Panc1 (cell line): ENCODE data around the gene MAFB. TPM values are rescaled to one million over a fixed set of nuclear protein-coding genes. Genes with fewer than 3 reads are reported as not detected.

Experiments used
- ATAC-seq: fragments of 200-7000 bp; cut with Tn5 transposase; 2 replicates; pipeline ENCODE4 v1.9.1; 2020; ENCODE audit warnings: mild to moderate bottlenecking, moderate library complexity
- BruUV-seq: library from RNA; stranded (reverse); fragments of 400-500 nt; replicated peaks from 2 replicates; lab custom pipeline; 2021; lab: Mats Ljungman, UMichigan
- CTCF ChIA-PET: fragments of 300-600 bp; sonication (Branson Sonifier 250); formaldehyde crosslinking; loops from one replicate; lab custom pipeline; 2022; ENCODE audit warnings: antibody characterized with exemption; lab: Charles Lee
- POLR2A ChIA-PET: fragments of 300-600 bp; sonication (Branson Sonifier 250); formaldehyde crosslinking; loops from one replicate; lab custom pipeline; 2022; ENCODE audit warnings: antibody characterized with exemption; lab: Charles Lee
- DNase-seq: peaks from one replicate; pipeline ENCODE4 v3.0.0-alpha.2; 2010; ENCODE audit warnings: low read depth, low spot score
- H3K27ac ChIP-seq: 2 replicates; pipeline ENCODE4 v1.5.1; 2011; ENCODE audit warnings: mild to moderate bottlenecking, low read length, inconsistent platforms
- H3K27me3 ChIP-seq: fragments of 200-500 bp; sonication (Bioruptor generic); 2 replicates; pipeline ENCODE4 v1.6.0; 2014; ENCODE audit warnings: low read length, inconsistent platforms; ENCODE audit not compliant: control insufficient read depth, insufficient read depth
- H3K36me3 ChIP-seq: fragments of 200-500 bp; sonication (Bioruptor generic); 2 replicates; pipeline ENCODE4 v1.5.1; 2014; ENCODE audit warnings: inconsistent platforms, mild to moderate bottlenecking, low read length, moderate library complexity; ENCODE audit not compliant: control insufficient read depth, insufficient read depth
- H3K4me1 ChIP-seq: 2 replicates; pipeline ENCODE4 v1.5.1; 2011; ENCODE audit warnings: inconsistent platforms, mild to moderate bottlenecking, low read length, moderate library complexity; ENCODE audit not compliant: control insufficient read depth, insufficient read depth
- H3K4me3 ChIP-seq, 2 experiments: 2 replicates each; pipeline ENCODE4 v1.5.1; 2011 to 2012; ENCODE audit warnings: low read depth in 2 of 2, low read length in 2 of 2, mild to moderate bottlenecking in 2 of 2, inconsistent platforms in 1 of 2, moderate library complexity in 1 of 2
- H3K9me3 ChIP-seq: fragments of 200-500 bp; sonication (Bioruptor generic); 2 replicates; pipeline ENCODE4 v1.5.1; 2014; ENCODE audit warnings: low read depth, mild to moderate bottlenecking, inconsistent platforms, low read length, moderate library complexity; ENCODE audit not compliant: control insufficient read depth, insufficient read depth
- CTCF ChIP-seq: fragments of 450-650 bp; IDR thresholded peaks from 2 replicates; pipeline ENCODE4 v1.5.1; 2017; ENCODE audit warnings: mild to moderate bottlenecking
- POLR2AphosphoS5 ChIP-seq: IDR thresholded peaks from 2 replicates; pipeline ENCODE4 v1.6.1; 2012; ENCODE audit warnings: mild to moderate bottlenecking, low read depth, low read length, moderate library complexity
- REST ChIP-seq, 2 experiments: IDR thresholded peaks; 2 replicates each; pipeline ENCODE4 v1.6.1; 2011 to 2012; ENCODE audit warnings: low read depth in 2 of 2, control low read depth in 1 of 2, low read length in 1 of 2, mild to moderate bottlenecking in 1 of 2, moderate library complexity in 1 of 2; ENCODE audit not compliant: insufficient read depth in 1 of 2
- SIN3A ChIP-seq: IDR thresholded peaks from 2 replicates; pipeline ENCODE4 v1.6.1; 2012; ENCODE audit warnings: low read depth, mild to moderate bottlenecking, low read length, moderate library complexity, borderline replicate concordance; ENCODE audit not compliant: insufficient read depth
- TCF7L2 ChIP-seq: IDR thresholded peaks from 2 replicates; pipeline ENCODE4 v1.6.1; 2011; ENCODE audit warnings: mild to moderate bottlenecking, low read depth, low read length, inconsistent platforms
- in situ Hi-C: cut with HindIII; loops from 2 replicates; pipeline ENCODE4 v1.10.0; 2016; ENCODE audit warnings: low sequenced_read_pairs, low pct_unique_long_range_greater_than_20kb
- intact Hi-C: fragments of 100-400 bp; cut with micrococcal nuclease; formaldehyde crosslinking; loops from one replicate; pipeline ENCODE4 v1.10.0; 2022; ENCODE audit not compliant: unreplicated experiment
- total RNA-seq: library from RNA; stranded (reverse); gene quantifications from one replicate; pipeline ENCODE4 v1.2.1, GENCODE V29; 2021; ENCODE audit not compliant: unreplicated experiment

The MAFB gene
- total RNA-seq, 1 experiment from 2014 or later: 0.28 TPM

GRCh38 chr20:40639132-40639531 lies 49.9 kb downstream of the MAFB start:
- H3K4me1 ChIP-seq: no peaks in the 10 kb centered on the region
- no peaks in the 10 kb centered on the region; the same call in 1 of the 2 replicates for H3K27me3 ChIP-seq
- no peak for DNase-seq
- intact Hi-C loops (no loop called here), in situ Hi-C loops (no loop called here)
- no peak overlapping the region for H3K4me3 ChIP-seq
- no peak overlapping the region for H3K27ac ChIP-seq
- POLR2A ChIA-PET: no interaction called here
- no TSS peak for BruUV-seq
- TF ChIP-seq SIN3A (no peak), TCF7L2 (no peak)
- H3K36me3 ChIP-seq: no peaks in the 10 kb centered on the region
- ATAC-seq: no peak
- no peaks in the 10 kb centered on the region for H3K9me3 ChIP-seq
- CTCF ChIA-PET: no interaction called here

- H3K27ac ChIP-seq: no peak overlapping the region
- no peaks in the 10 kb centered on the region for H3K36me3 ChIP-seq
- no peak for TF ChIP-seq TCF7L2
- TF ChIP-seq REST (IDR thresholded peaks at IDR 0.05; ENCODE audit: insufficient read depth in 1 of 2, low read depth in 2 of 2, low read length in 1 of 2): no peak
- TF ChIP-seq POLR2AphosphoS5: no peak
- no peak for TF ChIP-seq SIN3A
- TF ChIP-seq CTCF: no peak
- in situ Hi-C loops: no loop called here
- ChIA-PET POLR2A (no interaction called here), CTCF (no interaction called here)
- DNase-seq (no peak), ATAC-seq (no peak)
- intact Hi-C loops: no loop called here
- no peaks in the 10 kb centered on the region for H3K4me1 ChIP-seq
- H3K9me3 ChIP-seq: no peaks in the 10 kb centered on the region
- H3K4me3 ChIP-seq: no peak overlapping the region
- BruUV-seq: no TSS peak
- H3K27me3 ChIP-seq: no peaks in the 10 kb centered on the region; the same call in 1 of the 2 replicates
Observed at GRCh38 chr20:40638414-40638813, 50.6 kb downstream of the MAFB start.

- H3K27ac ChIP-seq: no peak overlapping the region
- BruUV-seq: no TSS peak
- no peaks in the 10 kb centered on the region; the same call in 1 of the 2 replicates for H3K27me3 ChIP-seq
- CTCF ChIA-PET: no interaction called here
- no peaks in the 10 kb centered on the region for H3K36me3 ChIP-seq
- ATAC-seq (no peak), DNase-seq (no peak)
- H3K4me3 ChIP-seq: no peak overlapping the region
- no peaks in the 10 kb centered on the region for H3K9me3 ChIP-seq
- intact Hi-C loops: no loop called here
- no peaks in the 10 kb centered on the region for H3K4me1 ChIP-seq
- POLR2A ChIA-PET: no interaction called here
- in situ Hi-C loops: no loop called here
- TF ChIP-seq SIN3A: no peak
- TF ChIP-seq CTCF: no peak
- TF ChIP-seq POLR2AphosphoS5: no peak
- no peak for TF ChIP-seq TCF7L2
- TF ChIP-seq REST (IDR thresholded peaks at IDR 0.05; ENCODE audit: insufficient read depth in 1 of 2, low read depth in 2 of 2, low read length in 1 of 2): no peak
Observed at GRCh38 chr20:40637176-40637575, 51.9 kb downstream of the MAFB start.
